ENCODE measurements around the gene SHMT1.
"Not testable (repeated sequence)": the region's sequence is repeated elsewhere in the genome, so short reads cannot be mapped to it uniquely, and the experiment has no call there.

SHMT1 gene

DNA sequence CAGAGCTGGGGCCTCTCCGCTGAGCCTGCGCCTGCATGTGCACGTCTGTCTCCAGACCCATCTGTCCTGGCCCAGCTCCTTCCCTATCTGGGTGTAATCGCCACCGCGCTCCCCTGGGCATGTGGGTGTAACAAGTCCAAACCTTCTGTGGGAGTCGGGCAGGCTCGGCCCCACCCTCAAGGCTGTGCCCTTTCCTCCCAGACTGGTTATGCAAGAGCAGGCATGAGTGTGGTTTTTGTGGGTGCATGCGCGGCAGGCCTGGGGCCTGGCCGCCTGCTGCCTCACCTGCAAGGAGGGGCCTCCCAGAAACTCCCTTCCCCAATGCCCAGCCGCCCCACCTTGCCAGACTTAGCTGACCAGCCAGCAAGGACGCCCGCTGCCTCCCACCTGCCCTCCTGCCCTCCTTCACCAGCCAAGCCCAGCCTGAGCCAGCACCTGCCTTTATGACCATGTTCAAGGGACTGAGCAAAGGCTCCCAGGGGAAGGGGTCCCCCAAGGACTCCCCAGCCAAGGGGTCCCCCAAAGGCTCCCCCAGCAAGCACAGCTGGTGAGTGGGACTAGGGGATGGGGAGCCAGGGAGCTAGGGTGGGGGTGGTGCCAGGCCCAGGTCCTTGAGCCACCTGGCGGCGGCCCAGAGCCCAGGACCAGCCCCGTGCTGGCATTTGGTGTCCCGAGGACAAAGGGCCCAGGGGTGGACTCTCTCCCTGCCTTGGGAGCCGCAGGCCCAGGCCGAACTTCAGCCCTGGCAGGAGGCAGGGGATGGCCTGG lies 14.3 kb upstream of the SHMT1 start, which contains the start of gene EVPLL:
Gene EVPLL (plus strand): TSS at position 342 of the 768 bp plus-strand sequence. CDS start 3,160 bp downstream, outside the sequence.
- DNase-seq: no peak

DNA sequence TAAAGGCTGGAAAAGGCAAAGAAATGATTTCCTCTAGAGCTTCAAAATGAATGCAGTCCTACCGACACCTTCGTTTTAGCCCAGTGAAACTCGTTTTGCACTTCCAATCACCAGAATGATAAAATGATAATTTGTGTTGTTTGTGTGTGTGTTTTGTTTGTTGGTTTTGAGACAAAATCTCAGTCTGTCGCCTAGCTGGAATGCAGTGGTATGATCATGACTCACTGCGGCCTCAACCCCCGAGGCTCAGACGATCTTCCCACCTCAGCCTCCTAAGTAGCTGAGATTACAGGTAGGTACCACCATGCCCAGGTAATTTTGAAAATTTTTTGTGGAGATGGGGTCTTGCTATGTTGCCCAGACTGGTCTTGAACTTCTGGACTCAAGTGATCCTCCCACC lies 10.9 kb upstream of the SHMT1 start:
- DNase-seq: no peak

DNA sequence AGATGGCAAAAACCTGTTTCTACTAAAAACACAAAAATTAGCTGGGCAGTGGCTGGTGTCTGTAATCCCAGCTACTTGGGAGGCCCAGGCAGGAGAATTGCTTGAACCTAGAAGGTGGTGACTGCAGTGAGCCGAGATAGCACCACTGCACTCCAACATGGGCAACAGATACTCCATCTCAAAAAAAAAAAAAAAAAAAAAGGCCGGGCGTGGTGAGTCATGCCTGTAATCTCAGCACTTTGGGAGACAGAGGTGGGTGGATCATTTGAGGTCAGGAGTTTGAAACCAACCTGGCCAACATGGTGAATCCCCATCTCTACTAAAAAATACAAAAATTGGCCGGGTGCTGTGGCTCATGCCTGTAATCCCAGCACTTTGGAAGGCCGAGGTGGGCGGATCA lies 9.8 kb upstream of the SHMT1 start:
- DNase-seq: not testable (repeated sequence)

DNA sequence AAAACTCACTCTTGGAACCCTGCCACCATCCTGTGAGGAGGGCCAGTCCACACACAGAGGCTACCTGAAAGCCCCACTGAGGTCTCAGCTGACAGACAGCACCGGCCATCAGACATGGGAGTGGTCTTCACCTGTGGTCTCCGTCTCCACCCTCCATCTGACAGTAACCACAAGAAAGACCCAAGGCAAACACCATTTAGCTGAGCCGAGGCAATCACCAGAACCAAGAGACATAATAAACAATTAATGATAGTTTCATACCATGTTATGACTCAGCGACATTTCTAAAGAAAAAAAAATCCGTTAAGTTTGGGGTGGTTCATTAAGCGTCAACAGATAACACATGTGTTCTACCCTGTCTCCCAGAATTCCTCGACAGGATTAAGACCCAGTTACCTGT lies 8.1 kb upstream of the SHMT1 start:
- no peak for DNase-seq

DNA sequence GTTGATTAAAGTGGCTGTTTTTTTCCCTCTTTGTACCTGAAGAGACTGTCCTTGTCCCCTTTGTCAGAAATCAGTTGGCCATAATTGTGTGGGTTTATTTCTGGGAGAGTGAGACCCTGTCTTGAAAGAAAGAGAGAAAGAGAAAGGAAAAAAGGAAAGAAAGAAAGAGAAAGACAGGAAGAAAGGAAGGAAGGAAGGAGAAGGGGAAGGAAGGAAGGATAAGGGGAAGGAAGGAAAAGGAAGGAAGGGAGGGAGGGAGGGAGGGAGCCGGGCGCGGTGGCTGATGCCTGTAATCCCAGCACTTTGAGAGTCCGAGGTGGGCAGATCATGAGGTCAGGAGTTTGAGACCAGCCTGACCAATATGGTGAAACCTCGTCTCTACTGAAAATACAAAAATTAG lies 7.4 kb upstream of the SHMT1 start:
- no peak for DNase-seq

DNA sequence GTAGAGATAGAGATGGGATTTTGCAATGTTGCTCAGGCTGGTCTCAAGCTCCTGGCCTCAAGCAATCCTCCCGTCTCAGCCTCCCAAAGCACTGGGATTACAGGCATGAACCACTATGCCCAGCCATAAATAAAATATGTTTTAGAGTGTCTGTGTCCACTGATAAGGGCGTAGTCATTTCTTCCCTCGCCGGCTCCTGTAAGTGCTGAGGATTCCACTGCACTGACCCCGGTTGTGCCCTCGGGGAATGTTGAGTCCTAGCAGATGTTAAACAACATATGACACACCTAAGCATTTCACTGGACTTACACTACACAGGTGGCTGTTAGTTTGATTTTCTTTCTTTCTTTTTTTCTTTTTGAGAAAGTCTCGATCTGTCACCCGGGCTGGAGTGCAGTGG lies 5.6 kb upstream of the SHMT1 start:
- no peak for DNase-seq

DNA sequence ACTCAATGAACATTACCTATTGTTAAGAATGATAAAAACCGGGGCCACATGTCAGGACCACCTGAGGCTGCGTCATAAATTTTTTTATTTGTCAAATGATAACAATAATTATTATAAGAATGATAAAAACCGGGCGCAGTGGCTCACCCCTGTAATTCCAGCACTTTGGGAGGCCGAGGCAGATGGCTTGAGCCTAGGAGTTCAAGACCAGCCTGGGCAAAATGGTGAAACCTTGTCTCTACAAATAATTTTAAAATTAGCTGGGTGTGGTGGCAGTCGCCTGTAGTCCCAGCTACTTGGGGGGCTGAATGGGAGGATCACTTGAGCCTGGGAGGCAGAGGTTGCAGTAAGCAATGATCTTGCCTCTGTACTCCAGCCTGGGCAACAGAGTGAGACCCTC lies 816 bp upstream of the SHMT1 start:
- DNase-seq: no peak

DNA sequence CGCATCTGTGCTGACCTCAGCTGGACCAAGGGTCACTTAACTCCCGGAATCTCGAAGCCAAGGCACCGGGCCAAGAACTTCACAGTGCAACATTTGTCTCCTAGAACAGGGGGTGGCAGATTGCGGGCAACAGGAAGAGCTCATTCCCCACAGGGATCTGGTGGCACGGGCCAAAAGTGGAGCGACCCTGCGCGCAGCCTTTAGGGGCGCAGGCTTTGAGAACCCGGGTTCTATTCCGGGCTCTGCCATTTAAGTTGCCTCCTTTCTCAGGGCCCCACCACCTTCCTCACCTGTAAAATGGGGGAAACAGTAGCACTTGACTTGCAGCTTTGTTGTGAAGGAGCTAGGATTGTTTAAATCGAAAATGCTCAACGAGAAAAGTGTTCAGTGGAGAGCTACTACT lies 651 bp downstream of the SHMT1 start:
- no peak for DNase-seq

DNA sequence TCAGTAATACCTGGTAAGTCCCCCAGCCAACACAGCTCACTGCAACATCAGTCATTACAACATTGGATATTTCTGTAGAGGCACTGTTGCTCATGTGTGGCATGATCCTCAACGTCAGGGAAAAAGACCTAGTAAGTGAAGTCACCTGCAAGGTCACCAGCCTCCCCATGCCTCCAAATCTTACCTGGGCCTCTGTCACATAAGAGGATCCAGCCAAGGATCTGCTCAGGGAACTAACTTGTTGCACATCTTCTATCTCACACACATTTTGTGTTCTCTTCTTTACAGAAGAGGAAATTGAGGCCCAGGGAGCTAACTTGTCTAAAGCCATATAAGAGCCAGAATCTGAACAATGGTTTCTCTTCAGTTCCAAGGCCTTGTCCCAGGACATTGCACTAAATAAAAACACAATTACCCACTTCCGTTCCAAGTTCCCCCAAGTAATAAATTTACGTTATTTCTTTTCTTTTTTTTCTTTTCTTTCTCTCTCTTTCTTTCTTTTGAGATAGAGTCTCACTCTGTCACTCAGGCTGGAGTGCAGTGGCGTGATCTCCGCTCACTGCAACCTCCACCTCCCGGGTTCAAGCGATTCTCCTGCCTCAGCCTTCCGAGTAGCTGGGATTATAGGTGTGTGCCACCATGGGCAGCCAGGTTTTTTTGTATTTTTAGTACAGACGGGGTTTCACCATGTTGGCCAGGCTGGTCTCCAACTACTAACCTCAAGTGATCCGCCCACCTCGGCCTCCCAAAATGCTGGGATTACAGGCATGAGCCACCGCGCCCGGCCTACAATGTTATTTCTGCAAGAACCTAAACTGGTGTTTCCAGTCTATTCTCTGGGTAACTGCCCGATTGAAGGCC lies 1.3 kb downstream of the SHMT1 start:
- no peak for DNase-seq

DNA sequence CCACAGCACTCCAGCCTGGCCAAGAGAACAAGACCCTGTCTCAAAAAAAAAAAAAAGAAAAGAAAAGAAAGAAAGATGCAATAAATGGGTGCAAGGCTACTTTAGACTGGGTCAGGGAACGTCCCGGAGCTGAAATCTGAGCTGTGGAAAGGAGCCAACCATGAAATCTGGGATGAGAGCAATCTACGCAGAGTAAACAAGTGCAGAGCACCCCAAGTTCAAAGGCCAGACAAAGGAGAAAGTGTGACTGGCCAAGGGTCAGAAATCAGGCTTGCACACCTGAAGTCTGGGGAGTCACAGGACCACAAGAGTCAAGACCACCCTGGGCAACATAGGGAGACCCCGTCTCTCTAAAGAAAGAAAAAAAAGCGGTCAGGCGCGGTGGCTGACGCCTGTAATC lies 2.8 kb downstream of the SHMT1 start:
- no peak for DNase-seq

DNA sequence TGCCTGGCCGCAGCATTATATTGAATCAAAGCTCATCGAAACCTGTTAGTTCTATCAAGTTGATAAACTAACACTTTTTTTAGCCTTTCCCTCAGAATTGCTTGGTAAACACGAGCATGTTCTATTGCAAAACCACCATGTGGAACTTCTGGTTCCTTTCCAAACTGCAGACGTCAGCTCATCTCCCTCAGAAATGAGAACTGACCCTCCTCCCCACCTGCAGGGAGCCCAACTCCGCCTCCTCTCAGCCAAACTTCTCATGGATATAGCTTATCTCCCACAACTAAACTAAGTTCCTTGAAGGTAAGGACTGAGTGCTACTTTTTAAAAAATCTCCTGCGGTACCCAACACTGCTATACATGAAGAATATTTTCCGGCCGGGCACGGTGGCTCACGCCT lies 6.7 kb downstream of the SHMT1 start:
- no peak for DNase-seq

DNA sequence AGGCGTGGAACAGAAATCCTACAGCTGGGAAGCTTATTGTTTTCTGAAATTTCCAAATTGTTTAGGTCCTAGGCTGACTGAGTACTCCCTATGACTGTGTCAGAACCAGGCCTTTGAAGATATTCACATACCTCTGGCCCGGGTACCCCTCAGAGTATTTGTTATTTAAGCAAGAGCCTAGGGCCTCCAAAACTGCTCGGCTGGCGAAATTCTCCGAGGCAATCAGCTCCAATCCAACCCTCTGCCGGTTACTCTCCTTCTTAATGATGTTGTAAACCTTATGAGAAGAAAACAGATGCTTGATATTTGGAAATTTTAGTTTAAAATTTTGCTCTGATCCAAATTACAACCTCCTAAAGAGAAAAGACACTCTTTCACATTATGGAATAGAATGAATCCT lies 9.8 kb downstream of the SHMT1 start:
- DNase-seq: no peak

DNA sequence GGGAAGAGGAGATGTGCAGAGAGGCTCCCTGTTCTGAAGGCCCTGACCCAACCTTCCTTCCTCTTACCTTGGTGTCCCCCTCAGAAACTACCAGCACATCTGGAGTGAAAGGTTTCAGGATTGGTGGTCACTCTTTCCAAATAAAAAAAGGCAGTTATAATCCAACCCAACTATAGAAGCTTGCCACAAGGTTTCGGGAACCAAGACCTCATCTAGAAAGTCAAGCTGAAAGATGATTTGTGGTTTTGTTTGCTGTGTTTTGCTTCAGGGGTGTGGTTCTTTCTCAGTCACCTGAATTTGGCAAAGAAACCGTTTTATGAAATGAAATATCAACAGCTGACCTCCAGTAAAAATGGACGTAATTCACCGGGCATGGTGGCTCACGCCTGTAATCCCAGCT lies 19.3 kb downstream of the SHMT1 start:
- no peak for DNase-seq

DNA sequence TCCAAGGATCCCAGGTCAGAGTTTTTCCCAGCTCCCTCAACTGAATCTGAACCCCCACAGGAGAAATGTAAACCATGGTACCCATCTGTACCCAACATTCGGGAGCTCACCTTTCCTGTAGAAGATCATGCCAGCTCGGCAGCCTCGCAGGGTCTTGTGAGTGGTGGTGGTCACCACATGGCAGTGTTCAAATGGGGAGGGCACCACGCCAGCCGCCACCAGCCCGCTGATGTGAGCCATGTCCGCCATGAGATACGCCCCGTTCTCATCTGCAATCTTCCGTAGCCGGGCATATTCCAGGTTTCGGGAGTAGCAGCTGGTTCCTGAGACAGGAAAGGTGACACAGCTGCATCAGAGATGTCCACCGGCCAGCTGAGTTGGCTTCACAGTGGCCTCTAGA lies 23.4 kb downstream of the SHMT1 start:
- DNase-seq: no peak

DNA sequence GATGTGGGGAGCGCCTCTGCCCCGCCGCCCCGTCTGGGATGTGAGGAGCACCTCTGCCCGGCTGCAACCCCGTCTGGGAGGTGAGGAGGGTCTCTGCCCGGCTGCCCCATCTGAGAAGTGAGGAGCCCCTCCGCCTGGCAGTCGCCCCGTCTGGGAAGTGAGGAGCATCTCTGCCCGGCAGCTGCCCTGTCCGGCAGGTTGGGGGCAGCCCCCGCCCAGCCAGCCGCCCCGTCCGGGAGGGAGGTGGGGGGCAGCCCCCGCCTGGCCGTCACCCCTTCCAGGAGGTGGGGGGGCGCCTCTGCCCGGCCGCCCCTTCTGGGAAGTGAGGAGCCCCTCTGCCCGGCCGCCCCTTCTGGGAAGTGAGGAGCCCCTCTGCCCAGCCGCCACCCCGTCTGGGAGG lies 25.2 kb downstream of the SHMT1 start:
- DNase-seq: not testable (repeated sequence)

DNA sequence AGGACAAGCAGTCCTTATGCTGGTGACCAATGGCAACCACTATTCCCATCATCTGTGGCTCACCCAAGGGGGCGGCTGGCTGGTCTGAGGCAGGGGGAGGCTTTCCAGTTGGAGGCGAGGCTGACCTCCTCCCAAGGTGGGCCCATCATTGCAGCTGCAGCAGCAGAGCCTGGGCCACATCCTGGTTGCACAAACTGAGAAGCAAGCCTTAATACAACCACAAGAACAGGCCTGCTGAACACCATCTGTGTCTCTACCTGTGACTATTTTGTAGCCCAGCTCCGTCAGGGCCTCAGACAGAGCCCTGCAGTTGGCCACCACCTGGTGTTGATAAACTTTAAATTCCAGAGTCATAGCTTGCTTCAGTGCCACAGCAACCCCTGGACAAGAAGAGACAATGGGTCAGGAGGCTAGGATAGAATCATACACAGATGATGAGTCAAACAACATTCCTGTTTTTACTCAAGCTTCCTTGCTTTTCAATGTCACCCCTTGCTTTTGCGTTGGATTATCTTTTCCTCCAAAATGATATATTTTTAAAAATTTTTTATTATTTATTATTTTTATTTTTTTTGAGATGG lies 30.4 kb downstream of the SHMT1 start:
- no peak for DNase-seq

DNA sequence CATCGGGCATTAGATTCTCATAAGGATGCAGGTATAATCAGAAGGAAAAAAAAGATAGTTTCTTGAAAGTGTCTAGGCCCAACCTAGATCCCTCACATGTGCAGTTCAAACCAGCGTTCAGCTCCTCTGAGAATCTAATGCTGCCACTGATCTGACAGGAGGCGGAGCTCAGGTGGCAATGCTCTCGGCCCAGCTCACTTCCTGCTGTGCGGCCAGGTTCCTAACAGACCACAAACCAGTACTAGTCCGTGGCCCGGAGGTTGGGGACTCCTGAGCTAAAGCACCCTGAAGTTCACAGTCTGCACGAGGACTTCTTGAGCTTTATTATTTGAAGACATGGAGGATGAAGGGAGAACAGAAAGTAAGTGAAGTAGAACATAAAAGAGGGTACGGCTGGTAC lies 31.5 kb downstream of the SHMT1 start:
- DNase-seq: no peak

DNA sequence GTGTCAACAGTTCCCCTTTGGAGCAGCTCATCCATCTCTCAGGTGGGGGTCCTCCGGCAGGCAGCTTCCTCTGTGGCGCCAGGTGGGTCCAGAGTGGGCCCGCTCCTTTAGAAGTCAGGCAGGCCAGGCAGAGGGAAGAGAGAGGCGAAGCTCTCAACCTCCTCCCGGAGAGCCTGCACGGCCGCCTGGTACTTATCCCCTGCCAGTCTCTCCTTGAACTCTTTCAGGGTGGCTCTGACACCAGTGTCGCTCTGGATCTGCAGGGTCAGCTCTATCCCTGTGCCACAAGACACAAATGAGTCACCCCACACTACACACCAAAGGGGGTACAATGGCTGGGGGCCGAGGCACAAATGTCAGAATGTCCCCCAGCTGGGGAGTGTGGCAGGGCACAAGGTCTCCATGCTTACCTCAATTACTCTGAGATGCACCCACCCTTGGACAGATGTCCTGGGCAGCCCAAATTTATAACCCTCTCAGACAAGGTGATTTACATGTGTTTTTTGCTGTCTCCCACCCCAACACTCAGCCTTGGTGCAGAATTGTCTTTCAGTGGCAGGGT lies 34.6 kb downstream of the SHMT1 start:
- DNase-seq: no peak

DNA sequence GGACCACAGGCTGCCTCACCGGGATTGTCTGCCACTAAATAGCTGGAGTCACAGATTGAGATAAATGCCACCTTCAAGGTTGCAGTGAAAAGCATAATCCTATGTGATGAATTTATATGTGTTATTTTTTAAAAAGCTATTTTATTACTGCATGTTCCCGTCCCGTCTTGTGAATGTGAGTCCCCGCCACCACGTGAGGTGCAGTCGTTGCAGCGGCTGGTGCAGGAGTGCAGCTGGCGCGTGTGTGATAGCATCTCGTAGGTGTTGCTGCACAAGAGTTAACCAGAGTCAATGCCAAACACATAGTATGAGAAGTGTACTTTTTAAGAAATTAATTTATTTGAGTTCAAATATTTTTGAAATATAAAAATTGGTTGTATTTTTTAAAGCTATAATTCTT lies 35.8 kb downstream of the SHMT1 start:
- no peak for DNase-seq

DNA sequence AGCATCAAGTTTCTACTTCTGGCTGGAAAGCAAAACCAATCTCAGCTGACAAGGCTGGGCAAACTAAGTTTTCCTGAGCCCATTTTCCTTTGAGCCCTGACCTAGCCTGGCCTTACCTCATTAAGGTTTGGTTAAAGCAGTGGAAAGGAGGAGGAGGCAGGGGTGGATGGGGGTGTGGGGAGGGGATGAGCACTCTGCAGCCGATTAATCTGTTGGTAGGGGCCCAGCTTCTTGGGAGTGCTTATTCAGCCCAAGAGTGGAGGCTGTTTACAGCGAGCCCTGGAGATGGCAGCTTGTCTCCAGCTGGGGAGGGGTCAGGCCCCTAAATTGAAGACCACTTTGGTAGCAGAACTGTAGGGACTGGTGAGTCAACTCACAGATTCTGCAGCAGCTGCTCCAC lies 36.3 kb downstream of the SHMT1 start:
- DNase-seq: no peak

DNA sequence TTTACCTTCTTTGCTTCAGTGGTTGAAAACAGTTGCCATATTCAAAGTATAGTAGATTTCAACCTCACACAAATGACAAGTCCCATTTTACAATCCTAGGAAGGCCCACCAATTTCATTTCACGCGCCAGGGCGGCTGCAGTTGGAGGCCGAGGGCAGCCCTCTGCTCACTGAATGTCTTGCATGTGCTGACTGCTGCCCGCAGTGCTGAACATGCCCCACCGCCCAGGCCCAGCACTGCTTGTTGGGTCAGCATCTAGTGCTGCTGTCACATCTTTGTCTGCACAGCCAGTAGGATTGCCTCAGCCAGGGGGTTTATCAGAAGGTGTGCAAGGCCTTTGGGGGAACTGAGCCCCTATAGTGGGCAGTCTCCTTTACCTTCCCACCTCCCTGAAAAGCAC lies 36.8 kb downstream of the SHMT1 start:
- no peak for DNase-seq

DNA sequence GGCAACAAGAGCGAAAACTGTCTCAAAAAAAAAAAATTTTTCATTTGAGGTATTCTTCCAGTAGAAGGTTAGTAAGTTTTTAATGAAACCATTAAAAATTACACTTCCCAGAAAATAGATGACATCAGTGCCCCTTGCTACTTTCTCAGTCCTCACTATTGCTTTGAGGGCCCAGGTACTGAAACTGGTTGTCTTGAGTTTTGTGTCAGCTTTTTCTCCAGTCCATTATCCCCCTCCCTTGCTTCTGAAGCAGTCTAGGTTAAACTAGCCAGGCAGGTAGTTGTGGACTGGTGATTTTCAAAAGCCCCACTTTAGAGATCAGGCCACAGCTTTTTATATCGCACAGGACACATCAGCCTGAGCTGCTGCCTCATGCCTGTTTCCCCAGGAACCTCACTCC lies 37.3 kb downstream of the SHMT1 start:
- no peak for DNase-seq
